HFF-Myc (cell line): ENCODE data around the gene ASPM.
A peak's percentile ranks its signal among the peaks of the same experiment; 100 is the strongest.

ENCODE experiments used
- DNase-seq: peaks from one replicate; pipeline ENCODE4 v3.0.0-alpha.2; 2011; ENCODE audit warnings: low read depth; ENCODE audit errors: extremely low read depth
- H3K4me3 ChIP-seq: replicated peaks from 2 replicates; pipeline ENCODE4 v1.5.1; 2011; ENCODE audit warnings: low read depth, mild to moderate bottlenecking, control low read depth, low read length
- CTCF ChIP-seq: IDR thresholded peaks from 2 replicates; pipeline ENCODE4 v1.5.1; 2012; ENCODE audit warnings: mild to moderate bottlenecking, low read depth, low read length, control low read depth; ENCODE audit errors: missing control alignments

The ASPM gene

GRCh38 chr1:197159461-197159860 is 13.0 kb upstream of the ASPM start:
- no peak for DNase-seq
- H3K4me3 ChIP-seq, result no peak overlapping the region
- no peak for TF ChIP-seq CTCF

DNA sequence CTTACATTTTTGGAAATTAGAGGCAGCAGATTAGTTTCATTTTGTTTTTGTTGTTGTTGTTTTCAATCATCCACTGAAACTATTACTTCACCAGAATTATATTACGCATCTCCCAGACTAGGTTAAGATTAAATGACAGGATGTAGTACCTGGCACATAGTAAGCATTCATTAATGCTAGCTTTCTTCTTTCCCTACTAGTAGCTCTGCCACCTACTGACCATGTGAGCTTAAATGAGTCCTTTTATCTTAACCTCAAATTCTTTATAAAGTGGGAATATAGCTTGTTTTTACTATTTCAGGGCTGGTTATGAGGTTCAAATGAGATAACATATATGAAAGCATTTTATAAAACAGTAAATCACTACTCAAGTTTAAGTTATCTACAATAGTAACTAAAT is 10.2 kb upstream of the ASPM start:
- DNase-seq, result no peak
- H3K4me3 ChIP-seq, result no peak overlapping the region
- TF ChIP-seq CTCF, result no peak

DNA sequence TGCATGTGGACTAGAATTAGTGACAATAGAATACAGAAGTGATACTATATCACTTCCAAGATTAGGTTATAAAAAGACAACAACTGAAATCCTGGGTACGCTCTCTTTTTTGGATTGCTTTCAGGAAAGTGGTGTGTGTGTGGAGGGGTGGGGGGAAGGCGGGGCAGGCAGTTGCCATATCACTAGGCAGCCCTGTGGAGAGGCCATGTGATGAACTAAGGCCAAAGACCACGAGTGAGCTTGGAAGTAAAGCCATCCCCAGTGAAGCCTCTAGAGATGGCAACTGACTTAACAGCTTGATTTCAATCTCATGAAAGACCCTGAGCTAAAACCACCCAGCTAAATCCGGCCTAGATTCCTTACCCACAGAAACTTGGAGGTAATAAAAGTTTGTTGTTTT is 6.2 kb upstream of the ASPM start:
- TF ChIP-seq CTCF, result no peak
- no peak for DNase-seq
- H3K4me3 ChIP-seq, result no peak overlapping the region

DNA sequence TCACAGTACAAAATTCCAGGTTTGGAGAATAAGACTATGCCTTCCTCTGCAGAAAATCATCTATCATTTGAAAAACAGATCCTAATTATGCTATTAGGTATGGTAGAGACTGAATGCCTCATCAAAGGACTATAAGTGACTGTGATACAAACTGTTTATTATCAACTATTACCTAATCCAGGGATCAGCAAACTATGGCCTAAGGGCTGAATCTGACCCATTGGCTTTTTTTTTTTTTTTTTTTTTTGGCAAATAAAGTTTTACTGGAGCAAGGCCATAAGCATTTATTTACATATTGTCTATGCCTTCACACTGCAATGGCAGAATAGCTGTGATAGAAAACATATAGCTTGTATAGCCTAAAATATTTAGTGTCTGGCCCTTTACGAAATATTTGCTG is 4.7 kb upstream of the ASPM start:
- H3K4me3 ChIP-seq, result no peak overlapping the region
- no peak for DNase-seq
- no peak for TF ChIP-seq CTCF

GRCh38 chr1:197150336-197151005 is 4.0 kb upstream of the ASPM start:
- H3K4me3 ChIP-seq, result no peak overlapping the region
- no peak for DNase-seq
- no peak for TF ChIP-seq CTCF

DNA sequence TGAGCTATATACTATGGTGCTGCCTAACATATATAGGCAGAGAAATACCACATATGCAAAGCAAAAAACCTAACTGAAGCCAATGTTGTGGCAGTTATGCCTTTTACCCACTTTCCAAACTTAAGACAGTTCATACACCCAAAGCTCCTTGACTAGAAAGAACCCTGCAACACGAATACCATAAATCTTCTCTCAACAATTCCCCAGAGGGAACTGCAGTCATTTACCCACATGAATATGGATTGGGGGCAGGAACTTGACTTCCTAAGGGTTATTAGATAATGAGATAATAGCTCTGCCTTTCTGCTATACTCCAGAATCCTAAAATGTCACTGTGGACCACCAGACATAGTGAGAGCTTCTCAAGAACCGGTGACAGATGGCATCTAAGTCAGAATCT is 2.9 kb upstream of the ASPM start:
- DNase-seq, result no peak
- no peak overlapping the region for H3K4me3 ChIP-seq
- TF ChIP-seq CTCF, result no peak

DNA sequence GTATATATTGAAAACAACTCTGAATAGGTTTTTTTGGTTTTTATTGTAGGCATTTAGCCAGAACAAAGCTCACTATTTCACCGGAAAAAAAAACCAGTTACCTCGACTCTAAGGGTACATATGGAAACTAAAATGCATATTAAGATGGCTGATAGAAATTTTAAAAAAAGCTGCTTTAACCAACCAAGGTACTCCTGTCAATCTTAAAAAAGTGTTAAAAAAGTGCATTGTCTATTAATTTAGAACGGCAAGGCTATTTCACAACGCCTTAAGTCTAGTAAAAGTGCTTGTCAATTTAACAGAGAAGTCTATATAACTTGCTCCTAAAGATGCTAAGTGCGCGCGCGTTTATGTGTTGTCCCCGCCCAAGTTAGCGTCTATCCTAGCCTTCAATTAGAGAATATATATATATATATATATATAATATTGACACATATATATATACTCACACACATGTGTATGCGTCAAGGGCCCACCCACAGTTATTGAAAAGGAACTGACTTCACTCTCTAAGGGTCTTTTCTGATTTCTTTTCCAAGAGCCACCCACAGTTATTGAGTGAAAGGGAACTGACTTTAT is 934 bp downstream of the ASPM start:
- H3K4me3 ChIP-seq, result peak overlapping the region; percentile 93
- no peak for DNase-seq
- no peak for TF ChIP-seq CTCF
